ENCODE data around the gene PLEKHM2. TPM values are rescaled to one million over a fixed set of nuclear protein-coding genes. Genes with fewer than 3 reads are reported as not detected.

The PLEKHM2 gene
- total RNA-seq, 1 experiment from 2014 or later = 53.9 TPM

DNA sequence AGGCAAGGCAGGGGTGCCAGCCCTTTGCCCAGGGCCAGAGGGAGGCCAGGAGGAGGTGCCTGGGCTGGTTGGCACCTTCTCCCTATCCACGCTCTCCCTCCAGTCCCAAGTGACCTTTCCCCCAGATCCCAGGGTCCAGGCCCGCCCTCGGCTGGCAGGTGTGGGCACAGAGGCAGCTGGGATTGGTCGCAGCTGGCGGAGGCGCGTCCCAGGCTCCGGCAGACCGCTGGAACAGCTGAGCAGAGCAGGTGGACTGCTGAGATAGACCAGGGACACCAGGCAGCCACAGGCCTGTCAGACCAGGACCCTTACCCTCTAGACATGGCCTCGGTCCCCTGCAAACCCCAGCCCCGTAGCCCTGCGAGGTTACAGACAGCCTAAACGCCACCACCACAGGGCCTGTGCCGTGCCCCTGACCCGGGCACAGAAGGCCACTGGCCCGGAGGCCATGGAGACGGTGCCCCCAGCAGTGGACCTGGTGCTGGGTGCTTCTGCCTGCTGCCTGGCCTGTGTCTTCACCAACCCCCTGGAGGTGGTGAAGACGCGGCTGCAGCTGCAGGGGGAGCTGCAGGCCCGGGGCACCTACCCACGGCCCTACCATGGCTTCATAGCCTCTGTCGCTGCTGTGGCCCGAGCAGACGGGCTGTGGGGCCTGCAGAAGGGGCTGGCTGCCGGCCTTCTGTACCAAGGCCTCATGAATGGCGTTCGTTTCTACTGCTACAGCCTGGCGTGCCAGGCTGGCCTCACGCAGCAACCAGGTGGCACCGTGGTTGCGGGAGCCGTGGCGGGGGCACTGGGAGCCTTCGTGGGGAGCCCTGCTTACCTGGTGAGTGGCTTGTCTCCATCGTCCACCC is 52.1 kb downstream of the PLEKHM2 start, which contains the start of gene SLC25A34:
SLC25A34 (plus strand) TSS at position 221 of the 854 bp plus-strand sequence; CDS start at position 449, 228 bp downstream.
- Histone ChIP-seq H3K36me3 (ENCODE audit: insufficient read depth, low read length, poor library complexity, severe bottlenecking) (no peaks in the 10 kb centered on the region), H3K27ac (ENCODE audit: low read depth, low read length, poor library complexity, severe bottlenecking) (no peak within 1 kb of the TSS), H3K4me3 (ENCODE audit: low read depth, low read length, poor library complexity, severe bottlenecking) (no peak within 1 kb of the TSS), H3K9me3 (ENCODE audit: low read depth, low read length, poor library complexity, severe bottlenecking) (no peaks in the 10 kb centered on the region), H3K4me1 (ENCODE audit: insufficient read depth, low read length, poor library complexity, severe bottlenecking) (no peaks in the 10 kb centered on the region), H3K27me3 (replicated peaks; ENCODE audit: insufficient read depth, low read depth, low read length, poor library complexity) (no peaks in the 10 kb centered on the region)
- ChIA-PET CTCF (no interaction called here), POLR2A (ENCODE audit: low non-redundant PET) (no interaction called here)
- no TSS peak for BruUV-seq (replicated peaks)
- DNase-seq (ENCODE audit: low spot score) = no peak
- TF ChIP-seq EZH2 (IDR thresholded peaks at IDR 0.05; ENCODE audit: borderline replicate concordance, low read depth, low read length, poor library complexity, severe bottlenecking) = no peak
- TF ChIP-seq CTCF (conservative IDR thresholded peaks at IDR 0.05; ENCODE audit: low read depth, low read length) = no peak
- intact Hi-C loops (cut with micrococcal nuclease; ENCODE audit: unreplicated experiment) = no loop called here

GRCh38 chr1:15736892-15737261 is 52.8 kb downstream of the PLEKHM2 start:
- no peak for TF ChIP-seq CTCF (conservative IDR thresholded peaks at IDR 0.05; ENCODE audit: low read depth, low read length)
- TF ChIP-seq EZH2 (IDR thresholded peaks at IDR 0.05; ENCODE audit: borderline replicate concordance, low read depth, low read length, poor library complexity, severe bottlenecking) = no peak
- Histone ChIP-seq H3K4me3 (ENCODE audit: low read depth, low read length, poor library complexity, severe bottlenecking) (no peak overlapping the region), H3K36me3 (ENCODE audit: insufficient read depth, low read length, poor library complexity, severe bottlenecking) (no peaks in the 10 kb centered on the region), H3K9me3 (ENCODE audit: low read depth, low read length, poor library complexity, severe bottlenecking) (no peaks in the 10 kb centered on the region), H3K4me1 (ENCODE audit: insufficient read depth, low read length, poor library complexity, severe bottlenecking) (no peaks in the 10 kb centered on the region), H3K27ac (ENCODE audit: low read depth, low read length, poor library complexity, severe bottlenecking) (no peak overlapping the region), H3K27me3 (replicated peaks; ENCODE audit: insufficient read depth, low read depth, low read length, poor library complexity) (no peaks in the 10 kb centered on the region)
- CTCF ChIA-PET = interaction anchor here (0.5 kb wide), 1 partner anchor 60 kb away, joined by 6 read pairs; no protein-coding TSS in a partner anchor
- no TSS peak for BruUV-seq (replicated peaks)
- no peak for DNase-seq (ENCODE audit: low spot score)
- POLR2A ChIA-PET (ENCODE audit: low non-redundant PET) = no interaction called here
- intact Hi-C loops (cut with micrococcal nuclease; ENCODE audit: unreplicated experiment) = no loop called here

DNA sequence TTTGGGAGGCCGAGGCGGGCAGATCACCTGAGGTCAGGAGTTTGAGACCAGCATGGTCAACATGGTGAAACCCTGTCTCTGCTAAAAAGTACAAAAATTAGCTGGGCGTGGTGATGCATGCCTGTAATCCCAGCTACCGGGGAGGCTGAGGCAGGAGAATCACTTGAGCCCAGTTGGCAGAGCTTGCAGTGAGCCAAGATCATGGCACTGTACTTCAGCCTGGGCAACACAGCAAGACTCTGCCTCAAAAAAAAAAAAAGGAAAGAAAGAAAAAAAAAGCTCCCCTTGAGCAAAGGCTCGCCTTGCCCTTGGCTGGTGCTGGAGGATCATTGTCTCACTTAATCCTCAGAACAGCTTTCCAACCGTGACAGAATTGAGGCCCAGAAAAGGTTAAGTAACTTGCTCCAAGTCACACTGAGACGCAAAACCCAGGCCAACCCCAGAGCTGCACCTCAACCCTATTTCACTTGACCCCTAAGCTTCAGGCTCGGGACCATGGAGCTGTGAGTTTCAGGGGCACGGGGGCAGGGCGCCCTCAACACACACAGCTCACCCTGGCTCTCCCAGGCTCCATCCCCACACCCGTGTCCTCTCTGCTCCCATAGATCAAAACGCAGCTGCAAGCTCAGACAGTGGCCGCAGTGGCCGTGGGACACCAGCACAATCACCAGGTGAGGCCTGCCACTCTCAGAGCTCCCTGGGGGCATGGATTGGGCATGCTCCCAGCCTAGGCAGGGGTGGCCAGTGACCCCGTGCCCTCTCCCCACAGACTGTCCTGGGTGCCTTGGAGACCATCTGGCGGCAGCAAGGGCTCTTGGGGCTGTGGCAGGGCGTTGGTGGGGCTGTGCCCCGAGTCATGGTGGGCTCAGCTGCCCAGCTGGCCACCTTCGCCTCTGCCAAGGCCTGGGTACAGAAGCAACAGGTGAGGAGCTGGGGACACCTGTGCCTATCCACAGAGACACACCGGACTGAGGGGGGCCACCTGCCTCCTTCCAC is 53.5 kb downstream of the PLEKHM2 start:
- ChIA-PET POLR2A (ENCODE audit: low non-redundant PET) (no interaction called here), CTCF (interaction anchor here (0.5 kb wide), 1 partner anchor 59 kb away, joined by 6 read pairs; no protein-coding TSS in a partner anchor)
- no peaks in the 10 kb centered on the region for H3K36me3 ChIP-seq (ENCODE audit: insufficient read depth, low read length, poor library complexity, severe bottlenecking)
- DNase-seq (ENCODE audit: low spot score) = no peak
- H3K27me3 ChIP-seq (replicated peaks; ENCODE audit: insufficient read depth, low read depth, low read length, poor library complexity) = no peaks in the 10 kb centered on the region
- no peak overlapping the region for H3K4me3 ChIP-seq (ENCODE audit: low read depth, low read length, poor library complexity, severe bottlenecking)
- intact Hi-C loops (cut with micrococcal nuclease; ENCODE audit: unreplicated experiment) = no loop called here
- no peaks in the 10 kb centered on the region for H3K4me1 ChIP-seq (ENCODE audit: insufficient read depth, low read length, poor library complexity, severe bottlenecking)
- H3K27ac ChIP-seq (ENCODE audit: low read depth, low read length, poor library complexity, severe bottlenecking) = no peak overlapping the region
- TF ChIP-seq CTCF (conservative IDR thresholded peaks at IDR 0.05; ENCODE audit: low read depth, low read length) = no peak
- no peak for TF ChIP-seq EZH2 (IDR thresholded peaks at IDR 0.05; ENCODE audit: borderline replicate concordance, low read depth, low read length, poor library complexity, severe bottlenecking)
- BruUV-seq (replicated peaks) = no TSS peak
- no peaks in the 10 kb centered on the region for H3K9me3 ChIP-seq (ENCODE audit: low read depth, low read length, poor library complexity, severe bottlenecking)

Data from A673 (cell line).